Heart left ventricle (tissue), 13 donors: ENCODE results near the gene DHX9.

Experiments
- POLR2A ChIP-seq, 2 donors: fragments of 450-650 bp; IDR thresholded peaks; one replicate each; pipeline ENCODE4 v1.6.1; 2017; ENCODE audit warnings: antibody characterized with exemption in 2 of 2, mild to moderate bottlenecking in 2 of 2, moderate library complexity in 2 of 2
- TF ChIP-seq, protein P1 (sequence below), 12 donors: fragments of 200-600 bp; sonication (generic) in 4 of 12; IDR thresholded peaks; one replicate each; pipeline versions ENCODE4 v1.5.0 to v1.8.0; 2018 to 2022; ENCODE audit warnings: antibody characterized with exemption in 12 of 12, mild to moderate bottlenecking in 5 of 12
- donor health status: ischemic (EF 13 %, LVEDD 7.1; RV severe dilation, severe dysfunction).
- donor health status: DM: no; HTN: yes; CAD: no.
- donor health status: DM: no; HTN: no; CAD: no.
- donor health status: ischemic (EF 25% LVEDD 6.9; RV normal size, moderate dysfunction).
- donor health status: ischemic (EF 25% LVEDD 5.7; RV mildly dilated, moderate dysfunction).
- donor health status: ischemic (EF 35%, LVEDD 5.7; RV mildly dilated, moderate dysfunction).
- donor health status: nonischemic (EF 11% LVEDD 7.7; RV severe dilation, severe dysfunction).
- donor health status: DM: yes; HTN: yes; CAD: no.
- donor health status: PGD.
- donor health status: ischemic (EF 29% LVEDD 5.4; RV normal size, mild dysfunction).
- donor health status: nonischemic (EF 23%, LVEDD 6.1; RV moderate dilation, normal function).

GRCh38 chr1:182861994-182862393, 22.8 kb downstream of the DHX9 start:
- TF ChIP-seq POLR2A (IDR thresholded peaks at IDR 0.05): no peak
- TF ChIP-seq, protein P1, sequence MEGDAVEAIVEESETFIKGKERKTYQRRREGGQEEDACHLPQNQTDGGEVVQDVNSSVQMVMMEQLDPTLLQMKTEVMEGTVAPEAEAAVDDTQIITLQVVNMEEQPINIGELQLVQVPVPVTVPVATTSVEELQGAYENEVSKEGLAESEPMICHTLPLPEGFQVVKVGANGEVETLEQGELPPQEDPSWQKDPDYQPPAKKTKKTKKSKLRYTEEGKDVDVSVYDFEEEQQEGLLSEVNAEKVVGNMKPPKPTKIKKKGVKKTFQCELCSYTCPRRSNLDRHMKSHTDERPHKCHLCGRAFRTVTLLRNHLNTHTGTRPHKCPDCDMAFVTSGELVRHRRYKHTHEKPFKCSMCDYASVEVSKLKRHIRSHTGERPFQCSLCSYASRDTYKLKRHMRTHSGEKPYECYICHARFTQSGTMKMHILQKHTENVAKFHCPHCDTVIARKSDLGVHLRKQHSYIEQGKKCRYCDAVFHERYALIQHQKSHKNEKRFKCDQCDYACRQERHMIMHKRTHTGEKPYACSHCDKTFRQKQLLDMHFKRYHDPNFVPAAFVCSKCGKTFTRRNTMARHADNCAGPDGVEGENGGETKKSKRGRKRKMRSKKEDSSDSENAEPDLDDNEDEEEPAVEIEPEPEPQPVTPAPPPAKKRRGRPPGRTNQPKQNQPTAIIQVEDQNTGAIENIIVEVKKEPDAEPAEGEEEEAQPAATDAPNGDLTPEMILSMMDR (IDR thresholded peaks at IDR 0.05): no peak
